Islet precursor cell (in vitro differentiated cells): ENCODE measurements around the gene OPN1MW3.
"Not testable (repeated sequence)": the region's sequence is repeated elsewhere in the genome, so short reads cannot be mapped to it uniquely, and the experiment has no call there.

Experiments
- DNase-seq: peaks from one replicate; pipeline ENCODE4 v3.0.0-alpha.2; 2018

Gene OPN1MW3

DNA sequence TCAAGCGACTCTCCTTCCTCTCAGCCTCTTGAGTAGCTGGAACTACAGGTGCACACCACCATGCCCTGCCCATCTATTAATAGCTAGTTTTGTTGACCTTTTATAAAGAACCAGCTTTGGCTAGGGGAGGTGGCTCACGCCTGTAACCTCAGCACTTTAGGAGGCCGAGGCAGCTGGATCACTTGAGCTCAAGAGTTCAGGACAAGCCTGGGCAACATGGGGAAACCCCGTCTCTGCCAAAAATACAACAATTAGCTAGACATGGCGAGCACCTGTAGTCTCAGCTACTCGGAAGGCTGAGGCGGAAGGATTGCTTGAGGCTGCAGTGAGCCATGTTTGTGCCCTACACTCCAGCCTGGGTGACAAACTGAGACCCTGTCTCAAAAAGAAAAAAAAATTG is 40.9 kb downstream of the OPN1MW3 start:
- DNase-seq: no peak

DNA sequence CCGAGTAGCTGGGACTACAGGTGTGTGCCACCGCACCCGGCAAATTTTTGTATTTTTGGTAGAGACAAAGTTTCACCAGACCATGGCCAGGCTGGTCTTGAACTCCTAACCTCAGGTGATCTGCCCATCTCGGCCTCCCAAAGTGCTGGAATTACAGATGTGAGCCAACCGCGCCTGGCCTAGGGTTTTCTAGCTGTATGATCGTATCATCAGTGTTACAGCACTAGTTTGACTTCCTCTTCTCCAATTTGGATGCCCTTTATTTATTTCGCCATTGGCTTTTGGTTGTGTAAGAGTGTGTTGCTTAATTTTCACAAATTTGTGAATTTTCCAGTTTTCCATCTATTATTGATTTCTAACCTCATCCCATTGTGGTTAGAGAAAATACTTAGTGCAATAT is 43.4 kb downstream of the OPN1MW3 start:
- no peak for DNase-seq

DNA sequence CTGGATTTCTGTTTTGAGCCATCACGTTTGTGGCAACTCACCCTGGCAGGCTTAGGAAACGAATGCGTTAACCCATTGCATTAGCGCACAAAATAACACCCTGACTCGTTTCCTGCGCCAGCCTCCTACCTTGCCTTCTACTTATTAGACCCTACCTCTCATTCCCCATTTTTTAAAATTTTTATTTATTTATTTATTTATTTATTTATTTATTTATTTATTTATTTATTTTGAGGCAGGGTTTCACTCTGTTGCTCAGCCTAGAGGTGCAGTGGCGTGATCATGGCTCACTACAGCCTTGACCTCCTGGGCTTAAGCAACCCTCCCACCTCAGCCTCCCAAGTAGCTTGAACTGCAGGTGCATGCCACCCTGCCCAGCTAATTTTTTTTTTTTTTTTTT is 45.6 kb downstream of the OPN1MW3 start:
- not testable (repeated sequence) for DNase-seq

DNA sequence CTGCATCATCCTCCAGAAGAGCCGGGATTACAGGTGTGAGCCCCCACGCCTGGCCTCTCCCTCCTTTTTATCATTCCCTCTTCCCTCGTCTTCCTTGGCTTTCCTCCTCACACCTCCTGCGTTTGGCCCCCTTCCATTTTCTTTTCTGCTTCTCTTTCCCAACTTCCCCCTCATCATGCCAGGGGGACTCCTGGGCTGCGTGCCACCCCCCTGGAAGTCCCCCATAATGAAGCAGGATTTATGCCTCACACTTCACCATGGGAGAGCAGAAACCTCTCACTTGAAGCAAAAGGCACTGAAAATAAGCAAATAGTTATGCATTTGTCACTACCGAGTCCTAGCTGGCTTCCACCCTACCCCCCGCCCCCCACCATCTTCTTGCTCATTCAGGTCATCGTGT is 46.1 kb downstream of the OPN1MW3 start:
- no peak for DNase-seq

DNA sequence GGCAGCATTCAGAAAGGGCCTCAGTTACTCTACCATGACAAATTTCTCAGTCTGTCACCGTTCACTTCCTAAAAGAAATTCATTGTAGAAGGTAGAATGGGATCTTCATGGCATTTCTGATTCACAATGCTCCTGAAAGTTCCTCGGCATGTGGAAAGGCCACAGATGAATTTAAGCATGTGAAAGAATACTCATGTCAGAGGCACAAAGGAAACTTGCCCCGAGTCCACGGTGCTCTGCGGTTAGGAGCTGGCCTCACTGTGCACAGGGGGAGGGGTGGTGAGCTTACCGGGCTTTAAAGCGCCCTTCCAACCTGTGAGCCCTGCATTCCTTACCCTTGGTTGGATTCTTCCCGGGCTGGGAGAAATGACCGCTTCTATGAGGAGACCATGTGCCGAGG is 47.5 kb downstream of the OPN1MW3 start:
- no peak for DNase-seq

DNA sequence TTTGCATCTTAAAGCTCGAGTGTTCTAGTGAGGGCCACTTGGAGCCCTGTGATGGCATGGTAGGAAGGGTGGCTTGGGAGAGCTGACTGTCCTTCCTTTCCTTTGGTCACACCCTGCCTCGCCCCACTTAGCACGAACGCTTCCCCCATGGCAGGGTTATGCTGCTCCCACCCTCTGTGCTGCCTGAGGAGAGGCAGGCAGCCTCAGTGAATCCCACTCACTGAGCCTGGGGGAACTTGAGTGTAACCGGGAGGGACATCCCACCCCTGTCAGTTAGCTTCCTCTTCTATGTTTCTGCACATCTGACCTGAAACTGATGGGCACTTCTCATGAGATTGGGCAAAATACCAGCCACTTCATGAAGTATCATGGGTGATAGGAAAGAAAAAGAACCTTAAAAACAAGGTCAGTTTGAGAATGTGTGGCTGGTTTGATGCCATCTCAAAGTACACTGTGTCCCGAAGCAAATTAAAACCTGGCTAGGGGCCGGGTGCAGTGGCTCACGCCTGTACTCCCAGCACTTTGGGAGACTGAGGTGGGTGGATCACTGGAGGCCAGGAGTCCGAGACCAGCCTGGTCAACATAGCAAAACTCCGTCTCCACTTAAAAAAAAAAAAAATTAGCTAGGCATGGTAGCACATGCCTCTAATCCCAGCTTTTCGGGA is 48.3 kb downstream of the OPN1MW3 start:
- DNase-seq: no peak

DNA sequence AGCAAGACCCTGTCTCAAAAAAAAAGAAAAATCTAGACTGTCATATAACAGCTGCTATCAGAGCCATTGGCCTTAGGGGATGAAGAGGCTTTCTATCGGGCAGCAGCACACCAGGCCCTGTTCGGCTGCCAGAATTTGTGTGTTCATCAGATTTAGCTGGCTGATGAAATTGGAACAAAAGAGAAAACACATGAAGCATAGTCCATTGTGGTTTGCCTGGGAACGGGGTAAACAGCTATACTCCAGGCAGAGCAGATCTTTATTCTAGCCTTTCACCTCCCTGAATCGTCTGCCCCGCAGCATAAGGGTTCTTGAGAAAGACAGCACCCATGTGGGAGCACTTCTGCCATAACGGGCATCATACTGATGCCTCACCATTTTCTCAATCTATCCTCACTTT is 49.8 kb downstream of the OPN1MW3 start:
- DNase-seq: no peak

DNA sequence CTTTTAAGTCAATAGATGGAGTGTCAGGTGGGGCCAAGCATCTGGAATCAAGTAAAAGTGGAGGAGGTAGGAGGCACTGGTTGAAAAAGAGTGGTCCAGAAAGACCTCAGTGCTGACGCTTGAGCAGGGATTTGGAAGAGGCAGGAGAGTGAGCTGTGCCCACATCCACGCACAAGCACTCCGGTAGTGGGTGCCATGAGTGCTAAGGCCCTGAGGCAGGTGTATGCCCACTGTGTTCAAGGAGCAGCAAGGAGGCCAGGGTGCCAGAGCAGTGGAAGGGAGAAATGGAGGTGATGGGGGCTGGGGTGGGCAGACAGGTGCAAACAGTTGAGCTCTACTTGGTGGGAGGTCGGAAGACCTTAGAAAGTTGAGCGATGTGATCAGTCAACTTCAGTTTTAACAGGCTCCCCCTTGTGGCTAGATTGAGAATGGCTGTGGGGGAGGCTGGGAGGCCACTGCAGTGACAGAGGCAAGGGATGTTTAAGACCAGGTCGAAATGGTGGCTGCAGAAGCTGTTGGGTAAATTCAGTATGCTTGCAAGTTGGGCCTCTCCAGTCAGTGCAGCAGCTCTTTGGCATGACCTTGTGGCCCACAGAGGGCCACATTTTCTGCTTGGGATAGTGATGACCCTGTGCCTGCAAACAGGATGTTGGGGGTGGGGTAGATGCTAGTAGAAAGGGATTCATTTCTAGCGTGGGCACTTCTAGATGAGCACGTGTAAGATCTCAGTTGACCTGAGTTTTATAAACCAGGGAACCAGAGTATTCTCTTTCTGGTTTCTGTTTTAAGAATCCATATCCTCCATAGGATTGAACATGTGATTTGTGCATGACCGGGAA is 50.9 kb downstream of the OPN1MW3 start:
- DNase-seq: peak; percentile 77

DNA sequence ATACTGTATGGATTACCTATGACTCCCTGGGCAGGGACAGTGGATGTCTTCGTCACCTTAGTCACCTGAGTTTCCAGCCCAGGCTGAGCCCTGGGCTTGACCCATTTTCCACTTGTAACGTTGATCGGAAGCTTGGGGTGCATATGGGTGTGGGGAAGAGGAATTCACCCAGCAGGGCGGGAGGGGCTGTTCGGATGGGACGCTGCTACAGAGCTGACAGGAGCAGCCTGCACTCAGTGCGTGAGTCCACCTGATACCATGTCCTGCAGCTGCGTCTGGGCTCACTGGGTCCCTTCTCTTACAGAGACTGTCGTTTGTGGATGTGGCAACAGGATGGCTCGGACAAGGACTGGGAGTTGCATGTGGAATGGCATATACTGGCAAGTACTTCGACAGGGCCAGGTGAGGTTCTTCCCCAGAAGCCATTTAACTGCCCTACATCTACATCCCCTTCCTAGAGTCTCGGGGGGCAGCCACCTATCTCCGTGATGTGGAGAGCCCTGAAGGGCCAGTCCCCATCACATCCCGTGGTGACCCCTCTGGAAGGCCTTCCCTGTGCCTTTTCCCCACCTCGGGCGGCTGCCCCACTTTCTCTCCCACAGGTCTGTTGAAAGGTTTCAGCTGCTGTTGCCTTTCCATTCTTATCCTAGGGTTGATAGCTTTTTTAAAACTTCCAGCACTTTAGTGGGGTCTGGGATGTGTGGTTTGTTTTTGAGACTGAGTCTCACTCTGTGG is 51.8 kb downstream of the OPN1MW3 start:
- no peak for DNase-seq

DNA sequence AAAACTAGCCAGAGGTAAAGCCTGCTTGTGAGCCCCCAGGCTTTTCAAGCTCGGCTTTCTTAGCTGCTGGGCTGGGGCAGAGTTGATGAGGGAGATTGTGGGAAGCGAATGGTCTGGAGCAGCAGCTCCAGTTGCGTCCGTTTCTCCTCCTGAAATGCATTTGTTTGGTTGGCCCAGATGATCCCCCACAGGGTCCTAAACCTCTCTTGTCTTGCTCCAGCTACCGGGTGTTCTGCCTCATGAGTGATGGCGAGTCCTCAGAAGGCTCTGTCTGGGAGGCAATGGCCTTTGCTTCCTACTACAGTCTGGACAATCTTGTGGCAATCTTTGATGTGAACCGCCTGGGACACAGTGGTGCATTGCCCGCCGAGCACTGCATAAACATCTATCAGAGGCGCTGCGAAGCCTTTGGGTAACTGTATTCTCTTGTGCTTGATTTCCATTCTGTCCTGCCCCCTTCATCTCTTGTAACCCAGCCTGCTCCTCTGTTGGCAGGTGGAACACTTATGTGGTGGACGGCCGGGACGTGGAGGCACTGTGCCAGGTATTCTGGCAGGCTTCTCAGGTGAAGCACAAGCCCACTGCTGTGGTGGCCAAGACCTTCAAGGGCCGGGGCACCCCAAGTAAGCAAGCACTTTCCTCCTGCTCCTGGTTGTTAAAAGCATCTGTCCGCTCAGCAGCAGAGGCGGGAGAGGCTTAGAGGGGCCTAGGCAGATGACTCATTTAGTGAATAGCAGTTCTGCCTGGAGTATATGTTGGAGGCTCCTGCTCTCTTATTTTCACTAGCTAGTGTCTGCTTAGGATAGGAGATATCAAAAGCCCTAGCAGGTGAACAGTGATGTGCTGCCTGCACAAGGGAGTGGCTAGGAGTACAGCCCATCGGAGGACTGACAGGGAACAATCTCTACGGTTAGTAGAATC is 53.5 kb downstream of the OPN1MW3 start:
- DNase-seq: no peak

DNA sequence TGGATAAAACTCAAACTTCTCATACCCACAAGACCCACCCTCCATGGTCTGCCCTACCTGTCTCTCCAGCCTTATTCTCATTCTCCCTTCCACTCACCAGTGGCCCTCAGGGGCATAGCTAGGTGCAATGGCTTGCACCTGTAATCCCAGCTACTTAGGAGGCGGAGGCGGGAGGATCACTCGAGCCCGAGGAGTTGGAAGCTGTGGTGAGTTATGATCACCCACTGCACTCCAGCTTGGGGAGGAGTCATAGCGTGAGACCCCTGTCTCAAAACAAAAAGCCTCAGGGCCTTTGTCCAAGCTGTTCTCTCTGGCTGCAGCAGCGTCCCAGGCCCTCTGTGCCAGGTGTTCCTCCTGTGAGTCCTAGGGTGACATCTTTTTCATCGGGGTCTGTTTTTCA is 54.7 kb downstream of the OPN1MW3 start:
- no peak for DNase-seq

DNA sequence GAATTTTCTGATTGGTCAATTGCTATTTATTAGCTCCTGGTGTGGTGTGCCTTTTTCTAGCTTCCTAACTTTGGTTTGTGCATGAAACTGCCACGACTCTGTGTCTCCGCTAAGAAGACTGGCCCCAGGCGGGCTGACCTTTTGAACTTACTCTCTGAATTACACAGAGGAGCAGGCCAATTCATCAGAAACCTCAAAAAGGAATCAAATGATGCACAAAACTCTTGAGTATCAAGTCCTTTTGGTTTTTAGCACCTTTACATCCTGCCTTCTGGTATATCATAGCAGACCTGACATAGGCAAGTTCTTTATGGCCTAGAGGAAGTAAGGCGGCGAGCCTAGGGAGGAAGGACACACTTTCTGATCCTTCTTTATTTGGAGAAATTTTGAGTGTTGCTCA is 55.8 kb downstream of the OPN1MW3 start:
- no peak for DNase-seq

DNA sequence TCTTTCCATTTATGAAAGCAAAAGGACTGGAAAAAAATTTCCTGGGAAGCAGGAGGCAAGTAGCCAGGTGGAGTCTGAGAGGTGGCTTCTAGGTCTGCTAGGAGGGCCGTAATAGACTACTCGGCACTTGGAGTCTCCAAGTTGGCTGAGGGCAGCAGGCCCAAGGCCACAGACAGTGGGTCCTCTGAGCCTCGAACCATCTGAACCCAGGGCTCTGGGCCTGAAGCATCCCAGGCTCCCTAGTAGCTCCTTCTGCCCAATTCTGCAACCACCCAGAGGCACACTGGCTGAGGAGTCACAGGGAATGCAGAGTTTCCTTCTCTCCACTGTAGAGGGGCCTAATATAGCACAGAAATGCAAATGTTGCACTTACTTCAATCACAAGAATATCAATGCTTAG is 58.0 kb downstream of the OPN1MW3 start:
- no peak for DNase-seq

DNA sequence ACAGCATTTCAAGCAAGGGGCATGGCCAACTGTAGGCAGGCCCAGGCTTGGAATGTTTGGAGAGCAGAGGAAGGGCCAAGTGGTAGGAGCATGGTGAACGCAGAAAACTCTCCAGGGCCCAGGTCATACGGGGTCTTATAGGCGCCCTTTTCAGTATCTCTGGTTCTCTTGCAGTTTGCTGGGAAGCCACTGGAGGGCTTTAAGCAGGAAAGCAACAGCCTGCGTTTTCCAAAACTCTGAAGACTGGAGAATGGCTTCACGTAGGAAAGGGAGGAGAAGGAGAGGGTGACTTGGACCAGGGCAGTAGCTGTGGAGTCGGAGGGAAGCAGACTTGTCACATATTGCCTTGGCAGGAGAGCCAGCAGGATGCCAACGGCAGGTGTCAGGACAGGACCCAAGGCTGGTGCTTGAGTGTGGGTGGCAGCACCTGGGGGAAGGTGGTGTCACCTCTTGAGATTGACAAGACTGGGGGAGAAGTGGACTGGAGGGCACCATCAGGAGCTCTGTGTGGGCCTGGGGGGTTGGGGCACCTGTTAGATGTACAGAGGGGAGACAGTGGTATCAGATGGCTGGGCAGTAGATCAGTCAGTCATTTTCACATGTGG is 60.1 kb downstream of the OPN1MW3 start:
- DNase-seq: no peak

DNA sequence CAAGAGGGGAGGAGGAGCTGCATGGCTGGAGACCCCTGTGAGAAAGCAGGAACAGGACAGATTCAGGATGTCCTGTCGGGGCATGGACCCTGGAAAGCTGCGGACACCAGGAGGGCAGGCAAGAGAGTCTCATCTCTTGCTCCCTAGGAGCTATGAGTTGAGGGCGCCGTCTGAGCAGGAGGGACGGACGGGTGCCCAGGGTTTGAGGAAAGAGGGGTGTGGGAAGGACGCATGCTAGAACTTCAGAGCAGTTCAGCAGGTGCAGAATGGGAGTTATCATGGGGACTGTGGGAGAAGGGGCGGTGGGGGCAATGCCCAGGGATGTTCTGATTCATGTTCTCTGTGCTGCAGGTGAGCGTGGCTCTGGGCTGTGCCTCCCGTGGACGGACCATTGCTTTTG is 63.0 kb downstream of the OPN1MW3 start:
- no peak for DNase-seq
